Tibial nerve (tissue), 4 donors: ENCODE measurements around the gene GGPS1. TPM values are rescaled to one million over a fixed set of nuclear protein-coding genes. Genes with fewer than 3 reads are reported as not detected.
"Not testable (repeated sequence)": the region's sequence is repeated elsewhere in the genome, so short reads cannot be mapped to it uniquely, and the experiment has no call there.

Experiments used
- DNase-seq, 2 donors: peaks; one replicate each; pipeline ENCODE4 v3.0.0-alpha.2; 2019; ENCODE audit warnings: low spot score in 2 of 2
- H3K27ac ChIP-seq, 4 donors: fragments of 200-600 bp; sonication (generic) in 3 of 4; one replicate each; pipeline ENCODE4 v1.5.1; 2017 to 2019; ENCODE audit warnings: mild to moderate bottlenecking in 1 of 4
- H3K27me3 ChIP-seq, 2 donors: fragments of 200-600 bp; sonication (generic) in 1 of 2; one replicate each; pipeline versions ENCODE4 v1.5.1 to v1.6.0; 2017 to 2019
- H3K36me3 ChIP-seq, 3 donors: fragments of 200-600 bp; sonication (generic); one replicate each; pipeline ENCODE4 v1.5.1; 2018 to 2019
- H3K4me1 ChIP-seq, 4 donors: fragments of 200-600 bp; sonication (generic) in 3 of 4; one replicate each; pipeline ENCODE4 v1.5.1; 2017 to 2019
- H3K4me3 ChIP-seq, 4 donors: fragments of 200-600 bp; sonication (generic) in 3 of 4; one replicate each; pipeline ENCODE4 v1.5.1; 2017 to 2019; ENCODE audit warnings: mild to moderate bottlenecking in 1 of 4, moderate library complexity in 1 of 4
- H3K9me3 ChIP-seq, 4 donors: fragments of 200-600 bp; sonication (generic) in 3 of 4; one replicate each; pipeline ENCODE4 v1.5.1; 2017 to 2019
- CTCF ChIP-seq, 5 experiments: fragments of 200-600 bp in 3 of 5; fragments of 450-650 bp in 2 of 5; sonication (generic) in 3 of 5; IDR thresholded peaks; one replicate each; pipeline ENCODE4 v1.5.1; 2016 to 2019; ENCODE audit warnings: antibody characterized with exemption in 5 of 5, mild to moderate bottlenecking in 3 of 5, moderate library complexity in 2 of 5
- EP300 ChIP-seq, 2 donors: sonication (generic); formaldehyde crosslinking; IDR thresholded peaks; one replicate each; pipeline ENCODE4 v1.6.1; 2017; ENCODE audit warnings: antibody characterized with exemption in 2 of 2, mild to moderate bottlenecking in 1 of 2
- POLR2A ChIP-seq, 2 donors: fragments of 450-650 bp; IDR thresholded peaks; one replicate each; pipeline ENCODE4 v1.6.1; 2017; ENCODE audit warnings: antibody characterized with exemption in 2 of 2, mild to moderate bottlenecking in 2 of 2, moderate library complexity in 2 of 2
- WGBS, 2 donors: methylation state at CpG; one replicate each; pipeline ENCODE4 v1.1.5; 2018; 5-methylcytosine and 5-hydroxymethylcytosine counted together
- small RNA-seq: library from RNA; depleted of rRNA; stranded (forward); fragments of <200 nt; gene quantifications from one replicate; pipeline ENCODE3, GENCODE V24; 2016
- total RNA-seq, 4 donors: library from RNA; depleted of rRNA; stranded (reverse); fragments of >200 nt; gene quantifications; one replicate each; pipeline ENCODE4 v1.1.0, GENCODE V29; 2016

Gene GGPS1
- total RNA-seq, 4 donors from 2014 or later = 12.9 to 26.2 (median 15.7) TPM

- Histone ChIP-seq H3K9me3 (no peaks in the 10 kb centered on the region), H3K4me1 (no peaks in the 10 kb centered on the region), H3K27me3 (no peaks in the 10 kb centered on the region), H3K4me3 (no peak overlapping the region), H3K27ac (no peak overlapping the region), H3K36me3 (peaks cover 0 to 50% (median 0%) of the 10 kb centered on the region in 3 donors)
- DNase-seq = no peak
- 96% methylated on average over 6 of the region's 6 CpGs for WGBS, 2 donors
- TF ChIP-seq CTCF (IDR thresholded peaks at IDR 0.05) = no peak
- TF ChIP-seq POLR2A (IDR thresholded peaks at IDR 0.05) = no peak
- no peak for TF ChIP-seq EP300 (IDR thresholded peaks at IDR 0.05)
Observed at GRCh38 chr1:235375919-235376605, 47.7 kb downstream of the GGPS1 start.

- H3K4me3 ChIP-seq, H3K4me1 ChIP-seq, DNase-seq, H3K27me3 ChIP-seq, H3K9me3 ChIP-seq, H3K27ac ChIP-seq: not testable (repeated sequence)
- 92 to 93% methylated on average over 11 of the region's 11 CpGs for WGBS, 2 donors
- peaks cover 0 to 40% (median 0%) of the 10 kb centered on the region in 3 donors for H3K36me3 ChIP-seq
Observed at GRCh38 chr1:235378134-235378735, 49.9 kb downstream of the GGPS1 start.

- H3K27me3 ChIP-seq, H3K4me1 ChIP-seq, H3K27ac ChIP-seq, H3K9me3 ChIP-seq, DNase-seq, H3K4me3 ChIP-seq: not testable (repeated sequence)
- peaks cover 0 to 28% (median 0%) of the 10 kb centered on the region in 3 donors for H3K36me3 ChIP-seq
- WGBS, 2 donors = 86% methylated on average over 2 of the region's 3 CpGs; no CpG with 5 or more reads in 1 of the 2 donors
Observed at GRCh38 chr1:235381955-235382739, 53.8 kb downstream of the GGPS1 start.

GRCh38 chr1:235385633-235386032 lies 57.3 kb downstream of the GGPS1 start:
- DNase-seq, H3K27ac ChIP-seq, H3K4me1 ChIP-seq, H3K4me3 ChIP-seq, H3K27me3 ChIP-seq: not testable (repeated sequence)
- Histone ChIP-seq H3K9me3 (peaks cover 0 to 13% (median 0%) of the 10 kb centered on the region in 4 donors), H3K36me3 (peaks cover 0 to 36% (median 0%) of the 10 kb centered on the region in 3 donors)
- 90 to 100% methylated on average over 1 of the region's 1 CpG for WGBS, 2 donors

- H3K36me3 ChIP-seq = peaks cover 0 to 32% (median 0%) of the 10 kb centered on the region in 3 donors
- H3K27ac ChIP-seq = no peak overlapping the region
- DNase-seq = no peak
- H3K27me3 ChIP-seq = no peaks in the 10 kb centered on the region
- WGBS, 2 donors = 92 to 93% methylated on average over 4 of the region's 4 CpGs
- TF ChIP-seq POLR2A (IDR thresholded peaks at IDR 0.05) (no peak), CTCF (IDR thresholded peaks at IDR 0.05) (no peak), EP300 (IDR thresholded peaks at IDR 0.05) (no peak)
- H3K4me1 ChIP-seq = no peaks in the 10 kb centered on the region
- no peak overlapping the region for H3K4me3 ChIP-seq
- H3K9me3 ChIP-seq = peaks cover 0 to 13% (median 0%) of the 10 kb centered on the region in 4 donors
Observed at GRCh38 chr1:235391874-235392273, 63.5 kb downstream of the GGPS1 start.

Small RNA genes within 50 kb of the gene (small RNA-seq; reads per million reads assigned to genes)
- gene AL391994.1 = not detected

Other genes with a start within 250 kb of the GGPS1 start
- gene TOMM20, start 199.7 kb upstream of the GGPS1 start, total RNA-seq = 100 to 1,000 TPM in 1 of 4 donors, 10 to 100 TPM in 3; 57.6 to 105 (median 83.1) TPM
- gene RBM34, start 167.3 kb upstream of the GGPS1 start, total RNA-seq = 10 to 100 TPM; 47.4 to 92.5 (median 51.2) TPM
- gene ARID4B, start 391 bp upstream of the GGPS1 start, total RNA-seq = 10 to 100 TPM; 41.6 to 58.8 (median 46.8) TPM
- 10 to 100 TPM; 19.3 to 33.9 (median 26.8) TPM for gene TBCE, start 38.9 kb downstream of the GGPS1 start, total RNA-seq
- gene B3GALNT2, start 175.9 kb downstream of the GGPS1 start, total RNA-seq = 10 to 100 TPM; 17.0 to 27.3 (median 18.1) TPM